GM21367 (cell line): ENCODE data around the gene TPD52L2.
A peak's percentile ranks its signal among the peaks of the same experiment; 100 is the strongest.
"Not testable (repeated sequence)": the region's sequence is repeated elsewhere in the genome, so short reads cannot be mapped to it uniquely, and the experiment has no call there.

Source experiments
- ATAC-seq: cut with Tn5 transposase; IDR thresholded peaks from one replicate; pipeline ENCODE4 v1.9.1; 2021; ENCODE audit not compliant: unreplicated experiment

The TPD52L2 gene

DNA sequence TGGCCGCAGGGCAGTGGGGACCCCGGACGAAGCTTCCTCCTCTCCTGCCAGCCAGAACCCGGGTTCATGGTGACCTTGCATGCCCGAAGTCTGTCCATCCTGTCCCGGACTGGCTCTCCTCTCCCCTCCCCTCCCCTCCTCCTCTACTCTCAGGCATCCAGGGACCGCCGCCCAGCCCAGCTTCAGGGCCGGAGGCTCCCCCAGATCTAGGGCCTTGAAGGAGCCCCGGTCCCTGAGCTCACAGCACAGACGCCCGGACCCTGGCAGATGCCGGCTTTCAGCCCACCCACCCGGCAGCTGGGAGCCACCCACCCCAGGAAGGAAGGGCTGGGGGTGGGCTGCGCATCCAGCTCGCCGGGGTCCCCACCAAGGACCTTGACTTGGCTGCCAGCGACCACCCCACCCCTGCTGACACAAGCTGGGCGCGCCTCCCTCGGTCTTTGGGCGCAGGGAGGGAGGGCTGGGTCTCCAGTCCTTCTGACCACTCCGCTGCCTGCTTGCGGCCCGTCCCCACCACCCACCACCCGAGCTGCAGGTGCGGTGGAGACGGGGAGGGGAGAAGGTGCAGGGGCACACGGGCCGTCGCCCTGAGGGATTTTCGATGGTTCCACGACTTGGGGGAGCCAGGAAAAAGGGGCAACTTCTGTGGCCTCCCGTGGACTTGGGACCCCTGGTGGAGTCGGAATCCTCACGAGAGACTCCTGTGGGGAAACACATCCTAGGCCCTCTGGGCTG, 9.5 kb upstream of the TPD52L2 start:
- no peak for ATAC-seq

- ATAC-seq = no peak
These were observed 9.0 kb upstream of the TPD52L2 start for GRCh38 chr20:63856098-63856511.

DNA sequence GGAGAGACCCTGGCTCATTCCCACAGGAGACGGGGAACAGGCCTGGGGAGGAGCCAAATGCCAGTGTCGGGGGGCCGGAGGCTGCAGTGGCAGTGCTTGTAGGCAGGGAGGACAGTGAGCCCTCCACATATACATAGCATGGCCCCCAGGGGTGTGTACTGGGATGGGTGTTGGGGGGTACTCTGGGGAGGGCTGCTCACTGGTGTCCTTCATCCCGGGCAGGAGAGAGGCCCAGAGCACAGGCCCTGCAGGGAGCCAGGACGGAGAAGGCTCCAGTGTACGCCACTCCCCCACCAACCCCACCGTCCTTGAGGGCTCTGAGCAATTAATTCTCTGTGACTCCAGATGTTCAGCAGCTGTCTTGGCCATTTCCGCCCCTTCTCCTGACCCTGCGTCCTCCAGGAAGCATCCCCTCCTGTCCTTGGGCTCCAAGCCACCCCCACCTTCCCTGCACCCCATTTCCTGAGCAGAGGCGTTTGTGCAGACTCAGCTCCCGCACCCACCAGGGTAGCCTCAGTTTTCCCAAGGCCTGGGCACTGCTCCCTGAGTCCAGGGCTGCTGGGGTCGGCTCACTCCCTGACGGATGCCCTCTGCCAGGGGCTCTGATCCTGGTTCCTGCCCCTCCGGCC, 7.2 kb upstream of the TPD52L2 start:
- ATAC-seq = no peak

DNA sequence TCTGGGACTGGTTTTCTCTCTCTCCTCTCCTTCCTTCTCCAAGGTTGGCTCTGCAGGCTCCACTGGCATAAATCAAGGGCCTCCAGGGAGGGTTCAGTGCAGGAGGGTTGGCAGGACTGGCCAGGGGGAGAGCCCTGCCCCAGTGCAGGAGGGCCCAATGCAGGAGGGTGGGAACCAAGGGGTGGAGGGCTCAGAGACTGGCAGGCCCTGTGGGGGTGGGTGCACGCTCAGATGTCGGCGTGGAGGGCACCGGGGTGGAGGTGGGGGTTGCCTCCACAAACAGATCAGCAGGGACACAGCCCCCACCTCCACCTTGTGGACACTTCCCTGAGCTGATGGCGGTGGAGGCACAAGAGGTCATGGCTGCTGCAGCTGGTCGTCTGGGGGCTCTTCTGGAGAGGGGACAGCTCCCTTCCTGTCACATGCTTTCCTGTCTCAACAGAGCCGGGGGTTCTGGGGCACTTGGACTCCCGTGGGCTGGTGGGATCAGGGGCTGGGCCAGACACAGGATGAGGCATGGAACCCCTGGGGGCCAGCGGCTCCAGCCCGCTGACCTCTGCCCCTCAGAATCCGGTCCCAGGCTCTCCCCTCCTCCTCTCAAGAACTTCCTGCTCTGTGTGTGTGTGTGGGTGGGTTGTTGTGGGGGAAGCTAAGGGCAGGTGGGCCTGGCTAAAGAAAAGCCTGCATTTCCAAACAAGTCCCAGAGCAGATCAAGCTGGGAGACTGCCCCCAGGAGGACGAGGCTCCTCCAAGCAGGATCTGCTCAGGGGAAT, 6.5 kb upstream of the TPD52L2 start:
- no peak for ATAC-seq

DNA sequence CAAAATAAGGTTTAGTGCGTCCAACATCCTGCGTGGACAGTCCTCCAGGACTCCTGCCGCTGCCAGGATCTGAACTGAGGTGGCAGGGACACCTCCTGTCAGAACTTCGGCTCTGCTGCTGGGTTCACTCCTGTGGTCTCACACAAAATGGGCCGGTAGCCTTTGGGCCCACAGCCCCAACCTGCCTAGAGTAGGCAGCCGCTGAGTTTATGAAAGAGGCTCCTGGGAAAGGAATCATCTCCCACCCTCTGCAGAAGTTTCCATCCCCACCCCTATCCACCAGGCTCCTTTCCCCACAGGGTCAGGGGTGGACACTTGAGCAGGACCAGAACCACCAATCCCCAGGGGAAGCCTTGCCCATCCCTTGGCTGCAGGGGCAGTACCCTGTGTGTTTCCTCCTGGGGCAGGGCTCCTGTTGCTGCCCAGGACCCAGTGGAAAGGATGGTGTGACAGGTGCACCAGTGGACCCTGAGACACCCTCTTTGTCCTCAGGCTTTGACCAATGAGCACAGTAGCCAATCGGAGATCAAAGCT, 5.8 kb upstream of the TPD52L2 start:
- ATAC-seq = no peak

- ATAC-seq = no peak
These were observed 4.6 kb upstream of the TPD52L2 start for GRCh38 chr20:63860325-63861051.

GRCh38 chr20:63861365-63861934, 3.6 kb upstream of the TPD52L2 start, which contains the start of gene ABHD16B:
Gene ABHD16B, plus strand, starts transcription at chr20:63861498. Its CDS starts 43 bp downstream, at chr20:63861541.
- ATAC-seq = no peak

GRCh38 chr20:63861981-63862901, 2.8 kb upstream of the TPD52L2 start:
- no peak for ATAC-seq

- no peak for ATAC-seq
These were observed 1.9 kb upstream of the TPD52L2 start for GRCh38 chr20:63863021-63863797.

GRCh38 chr20:63863798-63864544, 1.1 kb upstream of the TPD52L2 start:
- peak; percentile 63 for ATAC-seq

DNA sequence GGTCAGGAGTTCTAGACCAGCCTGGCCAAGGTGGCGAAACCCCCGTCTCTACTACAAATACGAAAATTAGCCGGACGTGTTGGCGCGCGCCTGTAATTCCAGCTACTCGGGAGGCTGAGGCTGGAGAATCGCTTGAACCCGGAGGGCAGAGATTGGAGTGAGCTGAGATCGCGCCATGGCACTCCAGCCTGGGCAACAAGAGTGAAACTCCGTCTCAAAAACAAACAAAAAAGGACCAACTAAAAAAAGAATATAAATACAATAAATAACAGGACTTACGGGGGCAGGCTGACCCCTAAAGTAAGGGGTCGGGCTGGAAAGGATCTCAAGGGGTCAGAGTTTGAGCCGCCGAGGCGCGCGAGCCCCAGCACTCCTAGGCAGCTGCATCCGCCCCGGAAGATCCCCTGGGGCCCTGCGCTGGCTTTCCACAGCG, 509 bp upstream of the TPD52L2 start:
- no peak for ATAC-seq

DNA sequence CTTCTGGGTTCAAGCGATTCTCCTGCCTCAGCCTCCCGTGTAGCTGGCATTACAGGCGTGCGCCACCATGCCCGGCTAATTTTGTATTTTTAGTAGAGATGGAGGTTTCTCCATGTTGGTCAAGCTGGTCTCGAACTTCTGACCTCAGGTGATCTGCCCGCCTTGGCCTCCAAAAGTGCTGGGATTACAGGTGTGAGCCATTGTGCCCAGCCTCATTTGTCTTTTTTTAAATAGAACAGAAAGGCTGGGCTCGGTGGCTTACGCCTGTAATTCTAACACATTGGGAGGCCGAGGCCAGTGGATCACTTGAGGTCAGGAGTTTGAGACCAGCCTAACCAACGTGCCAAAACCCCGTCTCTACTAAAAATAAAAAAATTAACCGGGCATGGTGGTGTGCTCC, 2.0 kb downstream of the TPD52L2 start:
- ATAC-seq = not testable (repeated sequence)

- no peak for ATAC-seq
These were observed 3.2 kb downstream of the TPD52L2 start for GRCh38 chr20:63868264-63868663.

GRCh38 chr20:63873477-63873971, 8.5 kb downstream of the TPD52L2 start:
- ATAC-seq = no peak

- ATAC-seq = not testable (repeated sequence)
These were observed 9.2 kb downstream of the TPD52L2 start for GRCh38 chr20:63874241-63874640.

DNA sequence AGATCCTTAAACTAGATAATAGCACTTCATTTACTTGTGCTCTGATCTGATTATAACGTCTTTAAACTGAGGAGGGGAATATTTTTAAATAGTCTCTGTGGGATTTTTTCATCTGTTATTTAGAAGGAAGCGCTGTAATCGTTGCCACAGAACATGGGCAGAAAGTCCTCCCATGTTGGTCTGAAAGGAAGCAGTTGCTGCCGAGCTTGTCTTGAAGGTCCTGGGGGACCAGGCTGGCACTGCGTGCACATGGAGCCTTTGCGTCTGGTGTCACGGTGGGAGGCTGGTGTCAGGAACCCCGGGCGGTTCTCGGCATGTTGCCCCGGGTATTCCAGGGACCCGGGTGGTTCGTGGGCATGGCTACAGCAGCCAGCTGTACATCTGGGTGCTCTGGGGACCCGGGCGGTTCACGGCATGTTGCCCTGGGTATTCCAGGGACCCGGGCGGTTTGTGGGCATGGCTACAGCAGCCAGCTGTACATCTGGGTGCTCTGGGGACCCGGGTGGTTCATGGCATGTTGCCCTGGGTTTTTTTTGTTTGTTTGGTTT, 11.5 kb downstream of the TPD52L2 start:
- ATAC-seq = no peak

- ATAC-seq = no peak
These were observed 12.8 kb downstream of the TPD52L2 start for GRCh38 chr20:63877755-63878470.
